GM19025 (cell line): ENCODE measurements around the gene HIF1AN.
A peak's percentile ranks its signal among the peaks of the same experiment; 100 is the strongest.

Experiments used
- ATAC-seq: cut with Tn5 transposase; IDR thresholded peaks from one replicate; pipeline ENCODE4 v1.9.1; 2021; ENCODE audit warnings: mild to moderate bottlenecking, low read depth, moderate library complexity; ENCODE audit not compliant: unreplicated experiment

HIF1AN gene

DNA sequence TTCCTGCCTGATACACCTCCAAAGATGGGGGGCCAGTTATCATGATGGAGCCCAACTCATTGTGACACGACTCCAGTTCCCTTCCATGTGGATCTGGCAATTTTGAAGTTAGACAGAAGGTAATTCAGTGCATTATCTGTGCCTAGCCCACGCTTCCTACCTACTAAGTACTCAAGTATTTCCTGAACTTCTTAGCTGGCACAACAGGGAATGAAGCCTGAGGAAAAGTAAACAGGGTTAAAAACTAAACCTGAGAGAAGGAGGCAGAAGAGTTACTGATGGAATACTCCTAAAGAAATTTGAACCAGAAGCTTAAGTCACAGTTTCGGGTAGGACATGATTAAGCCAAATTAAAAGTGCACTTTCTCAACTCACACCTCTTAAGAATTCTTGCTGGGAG is 14.9 kb upstream of the HIF1AN start:
- no peak for ATAC-seq

DNA sequence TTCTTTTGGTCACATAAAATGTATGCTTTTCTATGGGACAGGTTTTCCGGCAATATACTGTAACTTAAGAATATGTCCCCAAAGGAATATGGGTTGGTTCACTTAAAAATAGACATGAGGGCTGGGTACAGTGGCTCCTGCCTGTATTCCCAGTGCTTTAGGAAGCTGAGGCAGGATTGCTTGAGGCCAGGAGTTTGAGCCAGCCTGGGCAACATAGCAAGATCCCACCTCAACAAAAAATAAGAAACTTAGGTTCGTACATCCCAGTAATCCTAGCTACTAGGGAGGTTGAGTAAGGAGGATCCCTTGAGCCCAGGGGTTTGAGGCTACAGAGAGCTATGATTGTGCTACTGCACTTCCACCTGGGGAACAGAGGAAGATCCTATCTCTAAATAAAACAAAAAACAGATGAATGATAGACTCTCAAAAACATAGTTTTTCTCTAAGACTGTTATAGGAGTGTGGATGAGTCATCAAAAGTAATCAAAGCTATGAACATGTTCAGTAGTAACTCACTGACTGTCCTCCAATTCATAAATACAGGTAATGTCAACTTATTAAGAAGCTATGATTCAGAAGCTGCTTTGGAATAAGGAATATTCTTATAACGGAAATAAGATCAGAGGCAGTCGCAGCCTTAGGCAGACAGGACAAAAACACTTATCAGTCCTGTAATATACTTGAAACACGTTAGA is 13.5 kb upstream of the HIF1AN start:
- ATAC-seq, result no peak

DNA sequence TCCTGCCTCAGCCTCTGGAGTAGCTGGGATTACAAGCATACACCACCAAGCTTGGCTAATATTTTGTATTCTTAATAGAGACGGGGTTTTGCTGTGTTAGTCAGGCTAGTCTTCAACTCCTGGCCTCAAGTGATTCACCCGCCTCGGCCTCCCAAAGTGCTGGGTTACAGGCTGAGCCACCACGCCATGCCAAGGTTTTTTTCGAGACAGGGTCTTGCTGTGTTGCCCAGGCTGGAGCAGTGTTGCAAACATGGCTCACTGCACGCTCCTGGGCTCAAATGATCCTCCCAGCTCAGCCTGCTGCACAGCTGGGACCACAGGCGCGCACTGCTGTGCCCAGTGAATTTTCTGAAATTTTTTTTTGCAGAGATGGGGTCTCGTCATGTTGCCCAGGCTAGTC is 12.8 kb upstream of the HIF1AN start:
- no peak for ATAC-seq

DNA sequence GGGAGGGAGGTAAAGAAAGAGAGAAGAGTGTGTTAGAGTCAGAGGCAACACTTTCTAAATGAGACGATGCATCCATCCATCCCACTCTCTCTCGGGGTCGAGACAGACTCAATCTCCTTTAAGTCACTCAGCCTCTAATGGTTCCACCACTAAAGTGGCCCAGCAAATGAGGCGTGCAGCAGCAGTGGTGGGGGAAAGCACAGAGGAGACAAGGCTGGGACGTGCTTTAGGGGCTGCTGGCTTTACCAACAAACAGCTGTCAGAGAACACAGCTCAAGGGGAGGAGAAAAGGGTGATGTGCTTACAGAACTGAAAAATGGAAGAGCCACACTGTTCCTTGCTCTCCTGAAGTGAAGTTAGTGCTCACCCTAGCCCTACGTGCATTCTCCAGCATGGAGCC is 11.5 kb upstream of the HIF1AN start:
- no peak for ATAC-seq

DNA sequence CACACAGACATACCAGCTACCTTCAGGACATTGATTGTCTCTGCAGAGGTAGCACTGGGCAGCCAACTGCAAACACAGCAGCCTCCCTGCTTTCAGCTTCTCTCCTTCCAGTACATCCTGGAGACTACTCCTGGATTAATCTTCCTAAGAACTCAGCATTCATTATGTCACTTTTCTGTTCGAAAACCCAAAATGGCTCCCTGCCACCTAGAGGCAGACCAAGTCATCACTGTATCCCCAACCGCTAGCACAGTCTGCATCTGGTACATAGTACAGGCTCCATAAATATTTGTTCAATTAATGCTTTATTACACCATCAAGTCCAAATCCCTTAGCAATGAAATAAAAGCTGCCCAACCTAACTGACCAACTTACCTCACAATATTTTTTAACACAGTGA is 11.1 kb upstream of the HIF1AN start:
- ATAC-seq, result no peak

DNA sequence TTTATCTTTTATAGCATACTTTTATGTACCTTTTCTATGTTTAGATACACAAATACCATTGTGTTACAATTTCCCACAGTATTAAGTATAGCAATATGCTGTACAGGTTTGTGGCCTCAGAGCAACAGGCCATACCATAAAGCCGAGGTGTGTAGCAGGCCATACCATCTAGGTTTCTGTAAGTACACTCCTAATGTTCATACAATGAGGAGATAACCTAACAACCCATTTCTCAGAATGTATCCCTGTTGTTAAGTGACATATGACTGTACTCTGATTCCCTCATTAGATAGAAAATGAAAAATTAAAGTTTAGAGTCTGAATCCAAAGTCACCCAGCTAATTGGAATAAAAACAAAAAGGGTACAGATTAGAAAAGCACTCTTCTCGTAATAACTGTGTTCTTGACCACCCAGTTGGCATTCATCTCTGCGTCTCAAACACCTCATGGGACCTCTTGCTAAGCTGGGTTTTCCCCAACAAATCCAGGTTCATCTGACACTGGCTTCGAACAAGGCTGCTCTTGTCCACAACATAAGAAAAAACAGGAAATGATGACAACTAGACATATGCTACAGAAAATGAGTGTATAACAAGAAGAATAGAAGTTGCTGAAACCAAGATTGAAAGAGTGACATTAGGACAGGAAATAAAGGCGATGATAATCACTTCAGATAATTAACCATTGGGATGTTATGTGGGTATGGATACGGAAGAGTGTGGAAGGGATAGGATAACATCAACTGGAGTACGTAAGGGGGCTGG is 7.4 kb upstream of the HIF1AN start:
- ATAC-seq, result no peak

DNA sequence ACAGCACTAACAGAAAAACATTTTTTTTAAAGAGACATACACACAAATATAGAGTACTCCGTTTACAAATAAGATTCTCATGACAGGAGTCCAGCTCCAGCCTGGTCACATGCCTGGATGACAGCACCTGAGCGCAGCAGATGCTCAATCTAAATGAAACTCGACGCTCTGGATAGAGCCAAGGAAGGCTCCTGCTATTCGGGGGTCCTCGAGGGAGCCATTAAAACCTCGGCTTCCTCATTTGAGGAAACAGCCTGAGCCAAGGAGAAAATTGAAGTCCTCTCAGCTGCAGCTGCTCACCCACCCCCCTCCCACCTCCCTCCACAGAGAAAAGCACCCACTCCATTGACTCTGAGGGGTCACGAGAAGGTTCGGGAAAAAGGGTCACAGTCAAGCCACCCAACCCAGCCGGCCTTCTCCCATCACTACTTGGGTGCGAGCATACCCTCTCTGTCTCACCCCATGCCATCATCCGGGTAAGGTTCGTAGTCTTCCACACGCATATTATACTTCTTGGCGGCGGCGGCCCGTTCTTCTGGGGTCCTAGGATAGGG is 6.7 kb upstream of the HIF1AN start:
- ATAC-seq, result no peak

DNA sequence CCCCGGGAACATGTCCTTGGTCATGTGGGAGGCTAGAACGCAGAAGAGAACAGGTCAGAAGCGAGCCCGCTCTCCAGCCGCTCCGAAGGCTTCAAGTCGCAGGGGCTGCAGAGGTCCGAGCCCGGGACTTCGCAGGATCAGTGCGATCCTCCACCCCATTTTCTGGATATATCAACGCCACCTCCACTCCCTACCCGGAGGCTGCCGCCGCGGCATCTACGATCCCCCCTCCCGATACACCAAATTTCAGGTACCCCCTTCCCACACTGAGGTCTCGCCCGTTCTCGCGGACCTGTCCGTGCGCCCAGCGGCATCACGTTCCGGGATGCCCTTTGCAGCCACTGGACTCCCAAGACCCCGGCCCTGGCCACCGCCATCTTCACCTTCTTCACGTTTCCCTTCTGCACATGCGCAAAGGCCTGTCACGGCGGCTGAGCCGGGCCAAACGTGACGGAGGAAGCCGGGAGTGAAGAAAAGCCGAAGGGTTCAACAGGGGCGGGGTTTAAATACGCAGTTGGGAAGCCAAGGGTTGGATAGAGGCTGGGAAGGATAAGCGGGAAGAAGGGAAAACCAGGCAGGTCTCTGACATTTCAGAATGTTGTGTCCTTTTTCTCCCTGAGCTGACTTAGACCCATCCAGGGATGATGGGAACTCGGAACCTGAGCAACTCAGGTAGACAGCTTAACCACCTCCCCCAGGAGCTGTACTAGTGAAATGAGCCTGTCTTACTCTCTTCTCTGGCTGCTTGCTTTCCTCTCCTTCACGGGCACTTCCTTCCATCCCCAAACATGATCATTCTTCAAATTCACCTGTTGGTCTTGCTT is 6.1 kb upstream of the HIF1AN start, which contains the start of gene NDUFB8:
NDUFB8 (minus strand) TSS at position 397 of the 824 bp plus-strand sequence; CDS start at position 377, 20 bp downstream.
- ATAC-seq, result peak; percentile 46

DNA sequence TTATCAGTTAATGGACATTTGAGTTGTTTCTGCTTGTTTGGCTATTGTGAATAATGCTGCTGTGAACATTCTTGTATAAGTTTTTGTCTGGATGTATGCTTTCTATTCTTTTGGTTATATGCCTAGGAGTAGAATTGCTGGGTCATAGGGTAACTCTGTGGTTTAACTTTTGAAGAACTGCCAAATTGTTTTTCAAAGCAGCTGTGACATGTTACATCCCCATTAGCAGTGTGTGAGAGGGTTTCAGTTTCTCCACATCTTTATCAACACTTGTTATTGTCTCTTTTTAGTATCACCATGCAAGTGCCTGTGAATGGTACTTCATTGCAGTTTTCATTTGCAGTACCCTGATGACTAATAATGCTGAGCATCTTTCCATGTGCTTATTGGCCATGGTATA is 4.0 kb upstream of the HIF1AN start:
- no peak for ATAC-seq

DNA sequence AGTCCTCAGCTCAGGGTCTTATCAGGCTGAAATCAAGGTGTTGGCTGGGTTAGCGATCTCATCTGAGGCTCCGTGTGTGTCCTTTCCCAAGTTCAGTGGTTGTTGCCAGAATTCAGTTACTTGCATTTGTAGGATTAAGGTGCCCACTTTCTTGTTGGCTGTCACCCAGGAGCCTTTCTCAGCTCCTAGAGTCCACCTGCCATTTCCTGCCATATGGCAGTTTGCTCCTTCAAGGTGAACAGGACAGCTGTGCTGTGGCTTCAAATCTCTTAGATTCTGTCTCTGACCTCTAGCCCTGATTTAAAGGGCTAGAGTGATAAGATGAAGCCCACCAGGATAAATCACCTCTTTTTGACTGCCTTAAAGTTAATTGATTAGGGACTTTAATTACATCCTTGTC is 1.0 kb upstream of the HIF1AN start:
- ATAC-seq, result no peak

DNA sequence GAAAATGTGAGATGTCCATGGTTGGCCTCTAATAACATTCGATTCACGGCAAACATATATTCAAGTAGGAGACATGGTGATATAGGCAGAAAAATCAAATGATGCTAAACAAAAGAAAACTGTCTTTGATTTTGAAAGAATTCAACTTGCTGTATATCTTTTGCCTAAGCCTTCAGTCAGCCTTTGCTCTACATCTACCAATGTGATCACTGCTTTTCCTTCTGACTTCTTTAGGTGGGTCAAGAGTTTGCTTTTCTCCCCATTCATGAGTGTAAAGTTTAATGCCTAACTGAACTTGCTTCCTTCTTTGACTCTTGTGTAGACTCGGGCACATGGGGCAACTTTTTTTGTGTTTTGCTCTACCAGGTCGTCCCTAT is 417 bp upstream of the HIF1AN start:
- peak; percentile 2 for ATAC-seq

DNA sequence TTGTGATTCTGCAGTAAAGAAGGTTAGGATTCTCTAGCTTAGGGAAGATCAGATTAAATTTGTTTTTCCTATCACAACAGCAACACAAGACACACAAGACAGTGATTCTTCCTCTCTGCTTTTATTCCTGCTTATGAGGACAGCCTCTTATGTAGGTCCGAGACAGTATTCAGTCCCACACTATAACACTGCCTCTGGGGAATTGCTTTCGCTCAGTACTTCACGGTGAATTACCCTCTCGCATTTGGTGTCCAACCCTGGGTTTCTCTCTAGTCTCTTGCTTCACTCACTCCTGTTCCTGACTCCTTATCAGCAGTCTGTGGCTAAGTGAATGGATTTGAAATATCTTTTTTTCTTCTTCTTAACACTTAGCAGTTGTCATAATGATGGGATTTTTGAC is 1.7 kb downstream of the HIF1AN start:
- no peak for ATAC-seq

DNA sequence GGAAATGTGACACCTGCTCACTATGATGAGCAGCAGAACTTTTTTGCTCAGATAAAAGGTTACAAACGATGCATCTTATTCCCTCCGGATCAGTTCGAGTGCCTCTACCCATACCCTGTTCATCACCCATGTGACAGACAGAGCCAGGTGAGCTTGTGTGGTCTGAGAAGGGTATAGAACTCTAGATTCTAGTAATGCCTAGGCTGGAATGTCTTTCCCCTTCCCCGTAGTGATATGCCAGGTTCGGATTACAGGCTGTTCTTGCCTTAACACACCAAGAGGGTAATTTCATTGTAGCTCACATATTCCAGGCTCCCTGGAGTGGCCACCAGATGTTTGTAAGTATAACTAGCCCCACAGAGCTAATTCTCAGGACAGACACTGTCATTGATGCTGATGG is 9.2 kb downstream of the HIF1AN start:
- no peak for ATAC-seq

DNA sequence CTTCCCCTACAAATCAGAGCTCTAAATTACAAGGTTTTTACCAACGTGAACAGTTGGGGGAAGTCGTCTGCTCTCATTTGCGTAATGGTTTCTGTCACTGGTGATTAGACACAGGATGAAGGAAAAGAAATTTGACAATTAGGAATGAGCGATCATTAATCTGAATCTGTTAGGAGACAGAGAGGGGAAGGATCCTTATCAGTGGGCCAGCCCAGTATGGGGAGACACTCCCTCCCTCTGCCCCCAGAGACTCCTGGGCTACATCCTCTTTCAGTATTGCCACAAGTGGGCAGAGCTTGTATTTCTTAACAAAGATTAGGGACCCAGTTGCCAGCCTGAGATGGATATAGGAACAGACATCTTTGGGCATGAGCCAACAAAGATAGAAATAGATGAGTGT is 15.5 kb downstream of the HIF1AN start:
- no peak for ATAC-seq

DNA sequence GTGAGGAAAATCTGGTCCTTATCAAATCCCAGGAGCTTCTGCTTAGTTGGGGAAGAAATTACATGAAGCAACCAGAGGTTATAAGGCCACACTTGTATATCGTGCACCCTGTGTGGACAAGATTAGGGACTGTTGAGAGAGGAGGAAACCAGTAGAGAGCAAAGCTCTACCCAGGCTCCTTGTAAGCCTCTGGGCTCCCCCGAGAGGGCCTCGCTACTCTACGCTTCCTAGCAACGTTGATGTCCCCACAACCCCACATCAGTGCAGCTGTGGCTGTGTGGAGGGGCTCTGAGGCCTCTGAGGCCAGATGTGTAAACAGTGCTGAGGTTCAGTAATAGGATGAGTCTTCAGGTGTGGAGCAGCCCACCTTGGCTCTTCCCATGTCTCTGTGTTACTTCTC is 16.0 kb downstream of the HIF1AN start:
- ATAC-seq, result no peak

DNA sequence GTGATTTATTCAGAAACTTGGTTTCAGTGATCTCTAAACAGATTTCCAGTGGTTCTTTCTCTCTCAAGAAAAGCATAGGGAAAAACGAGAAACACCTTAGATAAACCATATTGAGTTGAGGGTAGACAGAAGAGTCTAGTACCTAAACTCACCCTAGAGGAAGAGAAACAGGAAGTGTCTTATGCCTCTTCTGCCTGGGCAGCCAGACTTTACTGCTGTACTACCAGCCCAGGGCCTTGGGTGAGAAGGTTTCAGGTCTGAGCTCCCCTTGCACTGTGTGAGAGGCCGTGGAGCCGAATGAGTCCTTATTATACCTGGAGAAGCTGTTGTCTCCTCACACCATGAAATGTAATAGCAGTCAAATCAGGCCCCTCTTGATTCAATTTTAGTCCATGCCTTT is 18.2 kb downstream of the HIF1AN start:
- no peak for ATAC-seq

DNA sequence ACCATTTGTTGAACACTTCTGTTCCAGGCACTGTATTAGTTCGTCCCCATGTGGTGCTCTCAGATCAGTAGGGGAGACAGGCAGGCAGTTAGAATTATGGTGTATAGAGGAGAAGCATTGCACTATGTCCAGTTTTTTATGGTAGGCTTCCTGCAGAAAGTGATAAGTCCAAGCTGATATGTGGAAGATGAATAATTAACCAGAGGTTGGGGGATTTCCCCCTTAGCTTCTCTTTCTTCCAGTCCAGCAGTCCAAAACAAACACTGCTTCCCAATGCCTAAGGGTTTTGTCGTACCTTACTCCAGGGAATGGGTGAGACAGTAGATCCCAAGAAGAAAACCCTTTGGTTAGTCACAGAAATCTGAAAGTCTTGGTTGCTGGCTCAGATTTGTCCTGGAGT is 19.2 kb downstream of the HIF1AN start:
- ATAC-seq, result no peak

DNA sequence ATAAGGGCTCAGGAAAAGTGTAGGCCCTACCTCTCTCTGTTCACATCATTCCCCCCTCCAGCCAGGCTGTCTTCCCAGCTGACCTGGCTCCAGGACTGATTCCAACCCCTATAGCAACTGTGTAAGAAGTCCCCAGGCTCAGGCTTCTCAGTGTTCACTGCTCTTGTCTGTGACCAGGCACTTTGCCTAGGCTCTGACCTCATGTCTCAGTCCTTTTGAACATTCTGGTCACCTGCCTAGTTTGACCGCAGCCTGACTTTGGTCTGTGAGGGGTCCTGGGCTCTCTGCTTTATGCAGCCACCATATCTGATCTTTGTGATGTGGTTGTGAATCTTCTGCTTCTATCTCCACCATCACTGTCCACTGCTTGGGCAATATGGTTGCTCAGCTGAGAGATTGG is 24.5 kb downstream of the HIF1AN start:
- ATAC-seq, result no peak

DNA sequence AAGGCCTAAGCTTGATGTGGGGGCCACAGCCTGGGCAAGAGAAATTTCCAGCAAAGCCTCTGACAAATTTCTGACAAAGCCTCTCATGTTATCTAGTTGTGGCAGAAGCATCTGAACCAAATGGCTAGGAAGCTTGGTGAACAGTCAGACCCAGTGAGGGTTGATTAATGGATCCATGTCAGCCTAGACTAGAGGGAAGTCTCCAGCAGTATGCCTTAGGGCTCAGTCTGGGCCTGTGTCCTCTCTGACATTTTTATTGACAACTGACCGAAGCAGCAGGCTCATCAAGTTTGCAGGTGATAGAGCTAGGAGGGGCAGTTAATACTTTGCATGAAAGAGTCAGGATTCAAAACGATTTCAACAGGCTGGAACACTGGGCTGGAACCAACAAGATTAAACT is 25.3 kb downstream of the HIF1AN start:
- ATAC-seq, result no peak

DNA sequence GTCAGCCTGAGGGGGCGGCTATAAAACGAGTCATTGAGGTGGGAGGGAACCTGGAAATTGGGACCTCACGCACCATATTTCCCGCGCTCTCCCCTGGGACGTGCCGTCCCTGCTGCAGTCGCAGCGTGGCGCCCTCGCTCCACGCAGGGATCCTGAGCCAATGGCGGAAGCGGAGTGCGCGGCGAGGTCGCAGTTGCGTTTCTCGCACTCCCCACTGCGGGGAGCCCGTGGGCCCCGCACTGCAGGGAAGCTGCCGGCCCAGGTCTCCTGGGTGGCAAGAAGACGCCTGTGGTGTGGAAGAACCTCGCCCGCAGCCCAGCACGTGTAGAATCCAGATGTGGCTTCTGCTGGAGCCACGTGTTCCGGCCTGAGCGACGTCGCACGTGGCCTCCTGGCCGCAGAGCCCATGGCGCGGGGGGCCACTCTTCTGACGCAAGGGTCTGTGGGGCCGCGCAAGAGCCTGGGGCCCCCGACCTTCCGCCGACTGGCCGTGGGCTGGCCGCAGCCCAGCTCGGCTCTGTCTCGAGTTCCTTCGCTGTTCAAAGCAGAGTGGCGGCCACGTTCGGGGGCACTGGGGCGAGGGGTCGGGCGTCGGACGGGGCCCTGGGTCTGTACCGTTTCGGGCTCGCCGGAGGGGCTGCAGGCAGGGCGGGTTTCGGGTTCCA is 26.4 kb downstream of the HIF1AN start:
- peak; percentile 85 for ATAC-seq
